Left kidney (tissue), 2 donors: ENCODE results near the gene CACNA1B. TPM values are rescaled to one million over a fixed set of nuclear protein-coding genes. Genes with fewer than 3 reads are reported as not detected.

Source experiments
- DNase-seq: peaks from one replicate; pipeline ENCODE4 v3.0.0-alpha.2; 2013
- polyA plus RNA-seq: library from polyadenylated mRNA; unstranded; fragments of 120-200 nt; gene quantifications from one replicate; pipeline ENCODE4 v1.2.1, GENCODE V29; 2013; ENCODE audit not compliant: insufficient read length

Gene CACNA1B
- polyA plus RNA-seq, 1 donor, result 0.52 TPM

- DNase-seq, result no peak
These were observed 108.1 kb downstream of the CACNA1B start for GRCh38 chr9:137985637-137986071.

DNA sequence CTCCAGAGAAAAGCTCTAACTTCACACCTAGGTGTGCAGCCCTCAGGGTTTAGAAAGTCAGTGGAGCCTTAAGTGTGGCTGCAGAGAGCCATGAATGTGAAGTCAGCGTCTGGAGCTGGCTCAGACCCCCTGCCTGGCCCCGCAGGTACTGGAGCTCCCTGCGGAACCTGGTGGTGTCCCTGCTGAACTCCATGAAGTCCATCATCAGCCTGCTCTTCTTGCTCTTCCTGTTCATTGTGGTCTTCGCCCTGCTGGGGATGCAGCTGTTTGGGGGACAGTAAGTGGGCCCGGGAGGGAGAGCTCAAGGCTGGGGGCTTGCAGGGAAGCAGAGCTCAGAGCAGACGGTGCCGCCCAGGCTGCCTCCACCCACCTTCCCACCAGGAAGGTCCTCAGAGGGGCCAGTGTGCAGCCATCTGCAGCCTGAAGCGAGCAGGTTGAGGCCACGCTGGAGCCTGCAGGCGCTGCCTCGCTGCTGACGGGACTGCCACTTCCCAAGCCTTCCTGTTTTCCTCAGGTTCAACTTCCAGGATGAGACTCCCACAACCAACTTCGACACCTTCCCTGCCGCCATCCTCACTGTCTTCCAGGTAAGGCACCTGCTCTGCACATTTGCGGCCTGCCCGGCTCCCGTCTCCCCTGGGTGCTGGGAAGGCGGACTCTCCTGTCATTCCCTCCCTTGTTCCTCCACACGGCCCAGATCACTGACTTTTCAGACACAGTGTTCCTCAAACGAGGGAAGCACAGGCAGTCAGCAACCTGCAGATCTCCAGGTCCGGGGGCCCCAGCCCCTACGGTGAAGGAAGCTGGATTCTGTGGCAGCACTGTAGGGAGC is 108.9 kb downstream of the CACNA1B start:
- DNase-seq, result no peak

DNA sequence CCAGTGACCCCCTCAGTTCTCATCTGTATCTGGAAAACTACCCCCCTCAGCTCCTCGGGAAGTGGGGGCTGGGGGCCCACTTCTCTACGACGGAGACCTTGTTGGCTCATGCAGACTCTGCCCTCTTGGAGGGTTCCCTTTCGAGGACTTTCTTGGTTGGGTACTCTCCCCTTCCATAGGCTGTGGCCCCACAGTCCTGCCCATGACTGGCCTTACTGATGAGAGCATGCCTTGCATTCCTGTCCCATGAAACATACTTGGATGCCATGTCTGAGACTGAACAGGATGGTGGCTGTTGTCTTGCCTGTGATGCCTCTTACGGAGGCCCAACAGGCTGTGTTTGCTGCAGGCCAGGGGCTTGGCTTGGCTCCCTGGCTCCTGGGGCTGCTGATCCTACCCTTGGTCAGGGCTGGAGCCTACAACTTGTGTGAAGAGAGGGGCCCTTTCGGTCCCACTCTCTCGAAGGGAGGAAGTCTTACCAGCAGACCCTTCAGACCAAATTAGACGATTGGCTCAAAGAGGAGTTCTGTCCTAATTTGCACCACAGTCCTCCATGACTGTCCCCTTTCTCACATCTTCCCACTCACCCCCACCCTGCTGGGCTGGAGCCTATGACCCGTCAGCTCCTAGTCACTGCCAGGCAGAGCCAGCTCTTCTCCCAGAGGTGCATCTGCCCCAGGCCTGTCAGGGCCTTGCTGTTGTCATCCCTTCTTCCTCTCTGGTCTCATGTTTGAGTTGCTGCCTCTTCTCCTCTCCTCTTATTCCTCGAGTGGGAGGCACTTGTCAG is 109.9 kb downstream of the CACNA1B start:
- no peak for DNase-seq

DNA sequence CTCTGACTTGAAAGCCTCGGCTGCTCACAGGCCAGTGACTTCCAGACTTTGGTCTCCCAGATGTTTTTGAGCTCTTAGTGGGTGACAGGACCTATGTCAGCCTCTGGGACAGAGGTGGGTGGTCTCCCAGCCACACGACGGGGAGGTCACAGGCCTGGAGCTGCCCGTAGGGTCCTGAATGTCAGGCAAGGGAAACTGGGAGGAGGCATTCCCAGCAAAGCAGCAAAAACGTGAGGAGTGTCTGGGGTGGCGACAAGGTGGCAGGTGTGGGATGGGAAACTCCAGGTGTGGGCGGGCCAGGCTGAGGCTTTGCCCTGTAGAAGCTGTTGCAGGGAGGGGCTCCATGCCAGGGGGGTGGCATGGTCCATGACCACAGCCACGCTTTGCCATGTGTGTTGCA is 110.5 kb downstream of the CACNA1B start:
- DNase-seq, result no peak

GRCh38 chr9:137988701-137989100 is 111.1 kb downstream of the CACNA1B start:
- no peak for DNase-seq

DNA sequence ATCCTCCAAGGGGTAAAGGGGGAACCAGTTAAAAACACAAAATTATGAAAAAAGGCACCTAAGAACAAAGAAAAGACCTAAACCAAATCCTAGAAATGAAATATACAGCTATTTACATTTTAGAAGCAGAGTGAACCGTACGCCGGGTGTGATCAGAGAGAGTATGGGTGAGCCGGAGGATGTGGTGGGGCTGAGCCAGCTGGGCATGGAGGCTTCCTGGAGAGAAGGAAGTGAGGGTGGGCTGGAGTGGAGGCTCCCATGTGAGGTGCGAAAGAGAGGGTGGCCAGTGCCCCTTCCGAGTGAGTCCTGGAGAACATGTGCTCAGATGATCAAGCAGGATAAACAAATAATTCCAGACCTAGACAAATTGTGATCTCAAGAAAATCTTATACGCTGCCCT is 111.6 kb downstream of the CACNA1B start:
- no peak for DNase-seq

- no peak for DNase-seq
These were observed 112.6 kb downstream of the CACNA1B start for GRCh38 chr9:137989999-137990715.

- DNase-seq, result no peak
These were observed 126.1 kb downstream of the CACNA1B start for GRCh38 chr9:138003485-138004190.

GRCh38 chr9:138006576-138007233 is 129.1 kb downstream of the CACNA1B start:
- DNase-seq, result no peak

GRCh38 chr9:138007566-138007917 is 130.0 kb downstream of the CACNA1B start:
- no peak for DNase-seq

DNA sequence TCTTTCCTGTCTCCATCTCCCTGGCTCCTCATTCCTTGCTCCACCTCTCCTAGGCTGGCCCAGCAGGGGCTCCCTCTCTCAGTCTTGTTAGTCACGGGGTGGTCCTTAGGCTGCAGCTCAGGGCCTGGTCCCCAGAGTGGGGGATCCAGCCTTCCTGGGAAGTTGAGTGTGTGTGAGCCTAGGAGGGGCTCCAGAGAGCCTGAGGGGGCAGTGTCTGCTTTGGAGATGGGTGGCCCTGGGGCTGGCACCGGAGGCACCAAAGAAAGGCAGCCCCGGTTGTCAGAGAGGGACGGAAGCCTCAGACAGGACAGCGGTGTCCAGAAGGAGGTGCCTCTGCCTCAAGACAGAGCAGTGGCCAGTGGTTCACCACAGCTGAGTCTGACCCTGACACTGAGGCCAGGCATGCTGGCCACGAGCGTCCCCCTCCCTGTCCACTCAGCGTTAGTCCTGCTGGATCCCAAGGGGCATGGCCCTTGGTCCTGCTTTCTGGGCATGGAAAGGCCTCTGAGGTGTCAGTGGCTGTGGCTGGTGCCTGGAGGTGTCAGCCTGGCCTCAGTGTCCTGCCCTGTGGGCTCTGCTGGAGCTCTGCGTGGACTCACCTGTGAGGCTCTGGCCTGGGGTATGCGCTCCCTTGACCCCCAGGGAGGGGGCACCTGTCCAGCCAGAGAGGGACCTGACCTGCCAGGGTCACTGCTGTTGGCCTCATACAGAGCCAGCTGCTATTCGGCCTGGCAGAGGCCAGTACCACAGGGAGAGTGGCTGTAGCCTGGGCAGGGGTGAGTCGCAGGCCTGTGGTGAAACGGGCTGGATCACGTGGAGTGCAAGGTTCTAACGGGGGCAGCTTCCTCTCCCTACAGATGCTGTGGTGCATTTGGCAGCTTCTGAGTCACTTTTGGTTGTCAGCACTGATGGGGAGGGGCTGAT is 130.6 kb downstream of the CACNA1B start:
- DNase-seq, result no peak

GRCh38 chr9:138009016-138009802 is 131.6 kb downstream of the CACNA1B start:
- no peak for DNase-seq

DNA sequence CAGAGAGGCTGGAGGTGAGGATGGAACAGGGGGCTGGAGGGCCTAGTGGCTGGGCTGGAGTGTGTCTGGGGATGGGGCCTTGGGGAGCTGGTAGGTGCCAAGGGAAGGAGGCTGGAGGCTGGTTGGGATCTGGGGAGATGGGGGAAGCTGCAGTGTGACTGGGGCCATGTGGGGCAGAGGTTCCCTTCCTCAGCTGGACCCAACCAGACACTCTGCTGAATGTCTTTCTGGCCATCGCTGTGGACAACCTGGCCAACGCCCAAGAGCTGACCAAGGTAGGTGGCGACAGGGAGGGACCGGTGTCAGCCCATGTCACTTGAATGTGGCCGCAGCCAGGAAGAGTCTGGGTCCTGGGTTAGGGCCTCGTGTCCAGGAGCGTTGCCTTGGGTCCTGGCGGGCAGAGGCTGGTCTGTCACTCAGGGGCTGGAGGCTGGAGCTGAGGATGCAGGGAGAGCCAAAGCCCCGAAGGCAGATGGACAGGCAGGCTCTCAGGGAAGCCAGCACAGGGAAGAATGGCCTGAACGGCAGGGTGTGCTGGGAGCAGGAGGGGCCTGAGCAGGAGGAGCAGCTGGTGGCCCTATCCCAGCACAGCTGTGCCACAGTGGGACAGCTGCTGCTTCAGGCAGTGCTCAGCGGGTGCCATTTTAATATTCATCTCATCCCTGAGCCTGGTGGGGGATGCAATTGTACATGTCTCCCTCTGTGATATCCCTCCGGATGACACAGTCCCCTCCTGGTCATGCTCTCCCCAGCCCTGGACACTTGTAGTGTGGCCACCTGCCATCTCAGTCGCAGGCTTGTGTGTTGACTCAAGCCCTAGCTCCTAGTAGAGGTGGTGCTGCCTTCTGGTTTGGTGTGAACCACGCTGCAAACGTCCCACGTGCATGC is 132.5 kb downstream of the CACNA1B start:
- no peak for DNase-seq

DNA sequence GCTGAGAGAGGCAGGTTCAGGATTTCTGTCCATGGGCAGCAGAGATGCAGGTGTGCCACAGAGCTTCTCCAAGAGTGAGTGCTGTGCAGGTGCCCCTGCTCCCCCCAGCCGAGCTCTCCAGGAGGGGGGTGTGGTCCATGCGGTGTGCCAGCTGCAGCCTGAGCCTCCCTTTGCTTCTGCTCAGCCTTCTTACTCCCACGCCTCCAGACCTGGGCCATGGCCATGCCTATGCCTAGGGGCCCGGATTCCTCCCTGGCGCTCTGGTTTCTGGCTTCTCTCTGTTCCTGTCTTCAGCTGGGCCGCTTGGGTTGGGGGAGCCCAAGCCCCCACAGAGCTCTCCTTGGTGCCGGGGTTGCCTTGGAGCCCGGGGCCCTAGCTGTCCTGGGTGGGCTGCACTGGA is 133.3 kb downstream of the CACNA1B start:
- no peak for DNase-seq

DNA sequence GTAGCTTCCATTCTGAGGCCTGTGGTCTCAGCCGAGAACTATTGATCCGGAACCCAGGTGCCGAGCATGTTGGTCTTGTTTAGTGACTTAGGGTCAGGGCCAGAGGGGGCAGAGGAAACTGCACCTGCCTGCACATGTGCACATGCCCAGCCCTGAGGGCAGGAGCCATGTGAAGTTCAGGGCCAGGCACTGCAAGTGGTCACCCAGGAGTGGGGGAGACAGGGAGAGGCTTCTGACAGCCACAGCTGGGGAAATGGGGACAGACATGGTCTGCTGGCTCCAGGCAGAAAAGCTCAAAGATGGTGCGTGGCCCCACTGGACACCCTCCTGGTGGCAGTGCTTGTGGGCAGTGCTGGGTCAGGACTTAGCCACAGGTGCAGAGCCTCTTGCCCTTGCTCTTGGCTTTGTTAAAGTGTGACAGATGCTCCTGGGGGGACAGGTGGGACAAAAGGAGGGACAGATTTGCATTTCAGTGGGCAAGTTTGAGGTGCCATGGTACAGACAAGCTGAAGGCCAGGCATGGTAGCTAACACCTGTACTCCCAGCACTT is 134.4 kb downstream of the CACNA1B start:
- DNase-seq, result no peak

DNA sequence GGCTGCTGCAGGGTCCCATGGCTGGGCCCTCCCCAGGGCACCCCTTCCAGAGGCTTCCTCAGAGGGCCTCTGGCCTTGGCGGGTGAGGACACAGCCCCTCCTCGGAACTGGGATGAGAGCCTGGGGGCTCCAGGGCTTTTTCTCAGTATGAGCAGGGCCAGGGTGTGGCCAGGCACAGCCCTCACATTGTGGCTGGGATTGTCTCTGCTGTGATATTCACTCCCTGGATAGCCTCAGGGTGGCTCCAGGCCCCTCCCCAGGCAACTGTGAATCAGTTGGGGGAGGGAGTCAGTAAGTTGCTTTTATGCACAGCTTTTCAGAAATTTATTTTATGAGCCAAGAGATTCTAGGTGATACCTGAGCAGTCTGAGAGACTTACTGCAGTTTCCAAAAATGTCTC is 135.7 kb downstream of the CACNA1B start:
- DNase-seq, result no peak

GRCh38 chr9:138013836-138014562 is 136.4 kb downstream of the CACNA1B start:
- no peak for DNase-seq

- no peak for DNase-seq
These were observed 137.0 kb downstream of the CACNA1B start for GRCh38 chr9:138014563-138014945.
